Lower lobe of right lung (tissue), 2 donors: ENCODE results near the gene KCNQ1. TPM values are rescaled to one million over a fixed set of nuclear protein-coding genes. Genes with fewer than 3 reads are reported as not detected.
A peak's percentile ranks its signal among the peaks of the same experiment; 100 is the strongest.

Experiments used
- ATAC-seq, 2 donors: fragments of 200-7000 bp; cut with Tn5 transposase; one replicate each; pipeline ENCODE4 v1.9.1; 2020 to 2022; ENCODE audit warnings: mild to moderate bottlenecking in 2 of 2, moderate library complexity in 2 of 2
- DNase-seq: peaks from one replicate; pipeline ENCODE4 v3.0.0-alpha.2; 2020
- H3K27ac ChIP-seq: fragments of 200-600 bp; one replicate; pipeline ENCODE4 v1.8.0; 2022
- H3K27me3 ChIP-seq: fragments of 200-600 bp; one replicate; pipeline ENCODE4 v1.8.0; 2022; ENCODE audit warnings: low read depth
- H3K36me3 ChIP-seq: fragments of 200-600 bp; one replicate; pipeline ENCODE4 v1.8.0; 2022; ENCODE audit warnings: mild to moderate bottlenecking
- H3K4me1 ChIP-seq: fragments of 200-600 bp; one replicate; pipeline ENCODE4 v1.8.0; 2022
- H3K4me3 ChIP-seq: fragments of 200-600 bp; one replicate; pipeline ENCODE4 v1.8.0; 2022; ENCODE audit warnings: mild to moderate bottlenecking
- H3K9me3 ChIP-seq: fragments of 200-600 bp; one replicate; pipeline ENCODE4 v1.8.0; 2022
- intact Hi-C: fragments of 100-400 bp; cut with DNase I; formaldehyde crosslinking; loops from one replicate; pipeline ENCODE4 v1.11.0; 2022
- total RNA-seq: library from RNA; stranded (reverse); fragmentation: NEBNext Ultra II Directional; extraction: Animal tissue kit (Norgen Biotek cat#: 25700); gene quantifications from one replicate; pipeline ENCODE4 v1.2.1, GENCODE V29; 2021
- TF ChIP-seq, protein P1 (sequence below): fragments of 200-600 bp; IDR thresholded peaks from one replicate; pipeline ENCODE4 v1.8.0; 2022; ENCODE audit warnings: antibody characterized with exemption, mild to moderate bottlenecking
- donor health status: DM: no; HTN: yes; CAD: no; lungs with severe emphysema.

KCNQ1 gene
- total RNA-seq, 1 donor from 2014 or later = 51.0 TPM

DNA sequence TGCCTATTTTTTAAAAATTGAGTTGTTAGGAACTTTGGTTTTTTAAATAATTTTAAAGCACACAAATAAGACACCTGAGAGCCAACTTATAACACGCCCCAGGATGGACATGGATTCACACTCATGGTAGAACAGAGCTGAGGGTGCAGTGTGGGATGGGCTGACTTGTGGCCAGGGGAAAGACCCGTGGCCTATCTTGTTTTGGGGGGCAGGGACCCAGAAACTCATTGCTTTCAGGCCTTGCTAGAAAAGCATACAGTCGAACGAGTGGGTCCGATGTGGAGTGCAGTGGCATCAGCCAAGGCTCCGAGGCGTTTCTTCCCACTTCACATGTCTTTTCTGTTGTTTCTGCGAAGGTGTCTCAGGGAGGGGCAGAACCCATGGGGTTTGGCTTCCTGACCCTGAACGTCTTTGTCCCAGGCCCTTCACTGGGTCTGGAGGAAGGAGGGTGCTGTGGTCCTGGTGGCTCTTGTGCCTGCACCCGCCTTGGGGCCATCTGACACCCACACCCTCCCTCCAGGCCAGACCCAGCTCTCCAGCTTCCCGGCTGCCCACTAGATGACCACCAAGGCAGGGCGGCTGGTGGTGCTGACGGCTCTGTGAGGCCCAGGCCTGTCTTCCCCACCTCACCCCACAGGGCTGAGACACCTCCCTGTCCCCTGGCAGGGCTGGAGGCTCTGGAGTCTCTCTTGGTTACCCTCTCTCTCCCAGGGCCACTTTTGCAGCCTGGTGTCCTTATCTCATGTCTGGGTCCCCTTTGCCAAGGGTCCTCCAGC, 120.8 kb downstream of the KCNQ1 start:
- H3K27me3 ChIP-seq = no peaks in the 10 kb centered on the region
- TF ChIP-seq, protein P1, sequence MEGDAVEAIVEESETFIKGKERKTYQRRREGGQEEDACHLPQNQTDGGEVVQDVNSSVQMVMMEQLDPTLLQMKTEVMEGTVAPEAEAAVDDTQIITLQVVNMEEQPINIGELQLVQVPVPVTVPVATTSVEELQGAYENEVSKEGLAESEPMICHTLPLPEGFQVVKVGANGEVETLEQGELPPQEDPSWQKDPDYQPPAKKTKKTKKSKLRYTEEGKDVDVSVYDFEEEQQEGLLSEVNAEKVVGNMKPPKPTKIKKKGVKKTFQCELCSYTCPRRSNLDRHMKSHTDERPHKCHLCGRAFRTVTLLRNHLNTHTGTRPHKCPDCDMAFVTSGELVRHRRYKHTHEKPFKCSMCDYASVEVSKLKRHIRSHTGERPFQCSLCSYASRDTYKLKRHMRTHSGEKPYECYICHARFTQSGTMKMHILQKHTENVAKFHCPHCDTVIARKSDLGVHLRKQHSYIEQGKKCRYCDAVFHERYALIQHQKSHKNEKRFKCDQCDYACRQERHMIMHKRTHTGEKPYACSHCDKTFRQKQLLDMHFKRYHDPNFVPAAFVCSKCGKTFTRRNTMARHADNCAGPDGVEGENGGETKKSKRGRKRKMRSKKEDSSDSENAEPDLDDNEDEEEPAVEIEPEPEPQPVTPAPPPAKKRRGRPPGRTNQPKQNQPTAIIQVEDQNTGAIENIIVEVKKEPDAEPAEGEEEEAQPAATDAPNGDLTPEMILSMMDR = no peak

DNA sequence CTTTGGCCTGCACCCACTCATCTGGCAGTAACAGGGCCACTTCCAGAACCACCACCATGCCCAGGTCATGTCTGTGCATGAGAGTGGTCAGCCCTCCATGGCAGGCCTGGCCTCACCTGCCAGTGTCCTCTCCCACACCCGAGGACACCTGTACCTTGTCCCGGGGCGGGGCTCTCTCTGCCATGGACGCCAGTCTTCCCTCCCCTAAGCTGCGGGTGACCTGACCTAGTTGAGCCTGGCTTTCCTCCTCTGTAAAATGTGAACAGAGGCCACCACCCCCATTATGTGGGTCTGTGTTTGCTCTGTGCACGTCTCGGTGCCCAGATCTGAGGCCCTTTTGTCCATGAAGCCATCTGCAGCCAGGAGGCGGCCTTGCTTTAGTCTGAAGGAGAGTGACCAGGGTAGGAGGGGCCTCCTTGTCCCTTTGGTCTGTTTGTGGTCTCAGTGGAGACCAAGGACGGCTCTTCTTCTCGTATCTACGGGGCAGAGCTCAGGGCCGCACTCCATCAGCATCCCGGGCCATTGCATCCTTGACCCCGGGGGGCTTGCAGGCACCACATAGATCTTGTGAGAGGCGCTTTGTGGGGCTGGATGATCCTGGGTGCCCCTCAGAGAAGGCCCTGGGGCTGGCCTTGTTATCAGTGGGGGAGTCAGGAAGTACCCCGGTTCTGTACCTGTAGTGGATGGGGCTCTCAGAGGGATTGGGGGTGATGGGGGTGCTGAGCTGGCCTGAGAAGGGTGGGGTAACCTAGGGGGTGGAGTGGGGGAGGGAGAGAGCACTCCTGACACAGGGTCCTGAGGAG, 121.6 kb downstream of the KCNQ1 start:
- Histone ChIP-seq H3K27me3 (no peaks in the 10 kb centered on the region), H3K9me3 (no peaks in the 10 kb centered on the region), H3K4me1 (no peaks in the 10 kb centered on the region), H3K4me3 (no peak overlapping the region), H3K36me3 (no peaks in the 10 kb centered on the region), H3K27ac (no peak overlapping the region)
- TF ChIP-seq, protein P1 = no peak
- intact Hi-C loops = no loop called here
- ATAC-seq = no peak
- peak; percentile 28 for DNase-seq

More for the DNA sequence above, 120.8 kb downstream of the KCNQ1 start:
- Histone ChIP-seq H3K27ac (no peak overlapping the region), H3K9me3 (no peaks in the 10 kb centered on the region), H3K4me3 (no peak overlapping the region), H3K36me3 (no peaks in the 10 kb centered on the region), H3K4me1 (no peaks in the 10 kb centered on the region)
- intact Hi-C loops = no loop called here
- peak; percentile 20 for DNase-seq
- no peak for ATAC-seq

DNA sequence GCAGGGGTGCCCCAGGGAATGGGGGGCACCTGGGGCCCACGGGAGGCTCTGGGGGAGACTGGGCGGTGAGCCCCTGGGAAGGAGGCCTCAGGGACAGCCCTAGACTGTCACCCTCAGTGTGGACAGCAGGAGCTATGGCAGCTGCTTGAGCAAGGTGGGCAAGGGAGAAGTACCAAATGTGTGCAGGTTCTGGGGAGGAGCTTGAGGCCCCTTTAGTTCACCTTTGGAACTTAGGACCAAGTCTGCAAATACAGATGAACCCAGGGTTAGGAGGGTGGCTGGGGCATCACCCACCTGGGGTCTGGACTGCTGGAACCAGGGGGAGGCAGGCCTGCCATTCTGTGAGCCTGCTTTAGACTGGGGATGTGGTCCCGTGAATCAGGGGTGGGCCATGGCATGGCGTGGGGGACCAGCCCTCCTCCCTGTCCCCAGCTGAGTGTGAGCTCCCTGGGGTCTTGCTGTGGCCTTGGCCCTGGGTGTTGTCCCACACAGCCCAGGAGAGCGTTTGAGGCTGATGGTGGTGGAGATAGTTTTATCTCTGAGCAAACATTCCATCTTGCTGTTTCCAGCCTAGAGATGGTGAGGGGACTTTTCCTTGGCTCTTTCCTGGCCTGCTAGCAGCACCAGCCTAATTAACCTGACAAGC, 122.3 kb downstream of the KCNQ1 start:
- no peaks in the 10 kb centered on the region for H3K9me3 ChIP-seq
- H3K4me3 ChIP-seq = no peak overlapping the region
- H3K27ac ChIP-seq = no peak overlapping the region
- ATAC-seq (no peak), DNase-seq (peak; percentile 21)
- no peaks in the 10 kb centered on the region for H3K4me1 ChIP-seq
- no peaks in the 10 kb centered on the region for H3K36me3 ChIP-seq
- TF ChIP-seq, protein P1 = no peak
- intact Hi-C loops = no loop called here
- no peaks in the 10 kb centered on the region for H3K27me3 ChIP-seq

DNA sequence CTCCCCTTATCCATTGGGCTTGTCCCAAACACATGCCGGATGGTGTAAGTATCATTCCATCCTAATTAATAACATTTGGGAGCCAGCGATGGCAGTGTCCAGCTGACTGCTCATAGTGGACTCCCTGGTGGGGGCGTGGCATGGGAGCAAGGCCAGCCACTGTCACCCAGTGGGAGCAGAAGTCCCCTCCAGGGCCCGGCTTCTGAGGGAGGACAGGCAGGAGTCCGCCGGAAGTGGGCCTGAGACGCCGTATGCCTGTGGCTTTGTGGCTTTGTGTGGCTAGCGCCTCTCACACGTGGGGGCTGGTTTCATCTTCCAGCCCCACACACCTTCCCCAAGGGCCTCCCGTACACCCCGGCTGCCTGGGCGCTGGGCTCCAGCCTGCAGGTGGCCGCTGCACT, 124.5 kb downstream of the KCNQ1 start:
- TF ChIP-seq, protein P1 = no peak
- peak; percentile 34 for DNase-seq
- Histone ChIP-seq H3K9me3 (no peaks in the 10 kb centered on the region), H3K27ac (no peak overlapping the region), H3K4me1 (no peaks in the 10 kb centered on the region), H3K27me3 (no peaks in the 10 kb centered on the region), H3K36me3 (no peaks in the 10 kb centered on the region), H3K4me3 (no peak overlapping the region)
- intact Hi-C loops = no loop called here
- ATAC-seq = no peak

DNA sequence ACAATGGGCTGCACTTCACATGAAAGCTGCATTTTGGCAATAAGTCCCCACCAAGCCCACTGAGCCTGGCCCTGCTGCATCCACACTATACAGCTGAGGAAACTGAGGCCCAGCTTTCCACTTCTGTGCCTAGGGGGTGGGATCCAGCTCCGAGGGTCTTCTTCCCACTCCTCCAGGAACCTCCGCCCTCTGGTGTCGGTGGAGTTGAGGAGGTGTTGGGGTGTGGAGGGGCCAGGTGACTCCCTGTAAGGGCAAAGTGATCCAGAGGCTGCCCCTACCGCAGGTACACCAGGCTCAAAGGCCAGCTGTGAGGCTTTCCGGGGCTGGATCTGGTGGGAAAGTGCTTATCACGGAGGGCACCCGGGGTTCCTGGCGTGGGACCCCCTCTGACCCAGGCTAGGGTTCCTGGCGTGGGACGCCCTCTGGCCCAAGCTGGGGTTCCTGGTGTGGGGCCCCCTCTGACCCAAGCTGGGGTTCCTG, 125.0 kb downstream of the KCNQ1 start:
- intact Hi-C loops = no loop called here
- ATAC-seq = no peak
- DNase-seq = peak; percentile 23
- Histone ChIP-seq H3K27me3 (no peaks in the 10 kb centered on the region), H3K4me3 (no peak overlapping the region), H3K4me1 (no peaks in the 10 kb centered on the region), H3K9me3 (no peaks in the 10 kb centered on the region), H3K36me3 (no peaks in the 10 kb centered on the region), H3K27ac (no peak overlapping the region)
- TF ChIP-seq, protein P1 = no peak
